COLO668 (cell line): ENCODE data around the gene SH2D5.
"Not testable (repeated sequence)": the region's sequence is repeated elsewhere in the genome, so short reads cannot be mapped to it uniquely, and the experiment has no call there.

Experiments
- DNase-seq: peaks from one replicate; lab custom pipeline; 2025; ENCODE audit not compliant: unreplicated experiment; lab: John Stamatoyannopoulos, UW

Gene SH2D5

GRCh38 chr1:20696397-20697333 lies 35.8 kb downstream of the SH2D5 start:
- peak; percentile 98 for DNase-seq

GRCh38 chr1:20695515-20695914 lies 37.0 kb downstream of the SH2D5 start:
- DNase-seq, result no peak

- DNase-seq, result no peak
Measured at GRCh38 chr1:20693623-20694022, 38.9 kb downstream of the SH2D5 start.

- DNase-seq, result no peak
Measured at GRCh38 chr1:20691872-20692271, 40.6 kb downstream of the SH2D5 start.

GRCh38 chr1:20689645-20690056 lies 42.9 kb downstream of the SH2D5 start:
- no peak for DNase-seq

- no peak for DNase-seq
Measured at GRCh38 chr1:20686883-20687725, 45.4 kb downstream of the SH2D5 start.

GRCh38 chr1:20685741-20686140 lies 46.8 kb downstream of the SH2D5 start:
- no peak for DNase-seq

GRCh38 chr1:20685099-20685662 lies 47.3 kb downstream of the SH2D5 start:
- DNase-seq, result no peak

GRCh38 chr1:20684651-20685050 lies 47.9 kb downstream of the SH2D5 start:
- DNase-seq, result no peak

- no peak for DNase-seq
Measured at GRCh38 chr1:20684050-20684620, 48.4 kb downstream of the SH2D5 start.

GRCh38 chr1:20683614-20684013 lies 48.9 kb downstream of the SH2D5 start:
- DNase-seq, result no peak

- DNase-seq, result peak; percentile 76
Measured at GRCh38 chr1:20682571-20683236, 49.8 kb downstream of the SH2D5 start.

- no peak for DNase-seq
Measured at GRCh38 chr1:20681999-20682398, 50.5 kb downstream of the SH2D5 start.

- no peak for DNase-seq
Measured at GRCh38 chr1:20680269-20680668, 52.2 kb downstream of the SH2D5 start.

- DNase-seq, result no peak
Measured at GRCh38 chr1:20678599-20678998, 53.9 kb downstream of the SH2D5 start.

GRCh38 chr1:20673626-20674025 lies 58.9 kb downstream of the SH2D5 start:
- DNase-seq, result not testable (repeated sequence)

- no peak for DNase-seq
Measured at GRCh38 chr1:20672265-20672632, 60.3 kb downstream of the SH2D5 start.

- no peak for DNase-seq
Measured at GRCh38 chr1:20670936-20671335, 61.6 kb downstream of the SH2D5 start.
